ENCODE results near the gene IGF2R.
"Not testable (repeated sequence)": the region's sequence is repeated elsewhere in the genome, so short reads cannot be mapped to it uniquely, and the experiment has no call there.

The IGF2R gene

GRCh38 chr6:160120087-160120486 lies 151.2 kb downstream of the IGF2R start:
- DNase-seq (ENCODE audit: low read depth in 2 of 3, low spot score in 1 of 3), result no peak

DNA sequence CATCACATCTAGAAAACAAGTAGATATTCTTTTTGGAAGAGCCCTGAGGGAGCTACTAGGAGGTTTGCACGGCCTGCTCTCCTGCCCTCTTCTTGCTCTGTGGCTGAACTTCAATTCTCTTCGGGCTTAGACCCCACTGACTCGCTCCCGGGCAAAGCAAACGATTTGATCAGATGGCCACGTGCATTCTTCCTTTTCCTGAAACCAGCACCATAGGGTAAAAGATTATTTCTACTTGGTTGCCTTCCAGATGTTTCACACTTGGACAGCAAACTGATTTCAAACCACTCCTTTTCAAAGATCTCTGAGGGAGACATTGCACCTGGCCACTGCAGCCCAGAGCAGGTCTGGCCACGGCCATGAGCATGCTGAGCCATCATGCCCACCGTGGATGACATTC lies 152.7 kb downstream of the IGF2R start, which contains the start of gene SLC22A1:
Gene SLC22A1, plus strand, starts transcription at position 258 of the 400 bp plus-strand sequence. Its CDS starts 121 bp downstream, at position 379.
- no peak for DNase-seq (ENCODE audit: low read depth in 2 of 3, low spot score in 1 of 3)

DNA sequence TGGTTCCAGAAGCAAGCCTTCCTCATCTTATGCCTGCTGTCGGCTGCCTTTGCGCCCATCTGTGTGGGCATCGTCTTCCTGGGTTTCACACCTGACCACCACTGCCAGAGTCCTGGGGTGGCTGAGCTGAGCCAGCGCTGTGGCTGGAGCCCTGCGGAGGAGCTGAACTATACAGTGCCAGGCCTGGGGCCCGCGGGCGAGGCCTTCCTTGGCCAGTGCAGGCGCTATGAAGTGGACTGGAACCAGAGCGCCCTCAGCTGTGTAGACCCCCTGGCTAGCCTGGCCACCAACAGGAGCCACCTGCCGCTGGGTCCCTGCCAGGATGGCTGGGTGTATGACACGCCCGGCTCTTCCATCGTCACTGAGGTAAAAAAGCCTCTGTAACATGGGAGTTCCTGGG lies 153.1 kb downstream of the IGF2R start:
- no peak for DNase-seq (ENCODE audit: low read depth in 2 of 3, low spot score in 1 of 3)

DNA sequence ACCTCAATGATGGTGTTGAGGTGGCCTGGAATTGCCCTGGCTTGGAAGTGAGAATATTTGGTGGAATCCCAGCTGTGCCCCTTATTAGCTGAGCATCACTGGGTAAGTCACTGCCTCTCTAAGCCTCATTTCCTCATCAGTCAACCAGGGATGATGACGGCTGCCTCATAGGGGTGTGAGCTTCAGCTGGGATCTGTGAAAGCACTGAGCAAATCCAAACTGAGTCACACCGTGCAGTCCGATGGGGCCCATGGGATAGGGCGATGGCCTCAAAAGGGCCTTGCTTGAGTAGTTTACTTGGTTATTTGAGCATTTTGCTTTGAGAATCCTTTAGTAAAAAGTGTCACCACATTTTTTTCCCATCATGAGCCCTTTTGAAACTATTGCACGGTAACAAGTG lies 153.9 kb downstream of the IGF2R start:
- no peak for DNase-seq (ENCODE audit: low read depth in 2 of 3, low spot score in 1 of 3)

DNA sequence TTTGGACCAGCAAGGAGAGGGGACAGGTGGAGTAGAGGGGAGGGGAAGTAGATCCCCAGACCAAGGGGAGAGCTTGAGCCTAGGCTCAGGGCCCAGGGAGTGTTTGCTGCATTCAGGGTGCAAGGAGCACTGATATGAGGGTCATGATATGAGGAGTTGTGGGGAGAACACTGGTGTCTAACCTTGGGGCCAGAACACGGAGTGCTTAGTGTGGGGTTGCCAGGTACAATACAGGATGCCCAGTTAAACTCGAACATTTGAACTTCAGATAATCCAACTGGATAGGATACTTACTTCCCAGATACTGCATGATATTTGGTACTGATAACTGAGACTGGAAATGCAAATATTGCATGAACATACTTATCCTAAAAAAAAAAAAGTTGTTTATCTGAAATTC lies 155.1 kb downstream of the IGF2R start:
- no peak for DNase-seq (ENCODE audit: low read depth in 2 of 3, low spot score in 1 of 3)

DNA sequence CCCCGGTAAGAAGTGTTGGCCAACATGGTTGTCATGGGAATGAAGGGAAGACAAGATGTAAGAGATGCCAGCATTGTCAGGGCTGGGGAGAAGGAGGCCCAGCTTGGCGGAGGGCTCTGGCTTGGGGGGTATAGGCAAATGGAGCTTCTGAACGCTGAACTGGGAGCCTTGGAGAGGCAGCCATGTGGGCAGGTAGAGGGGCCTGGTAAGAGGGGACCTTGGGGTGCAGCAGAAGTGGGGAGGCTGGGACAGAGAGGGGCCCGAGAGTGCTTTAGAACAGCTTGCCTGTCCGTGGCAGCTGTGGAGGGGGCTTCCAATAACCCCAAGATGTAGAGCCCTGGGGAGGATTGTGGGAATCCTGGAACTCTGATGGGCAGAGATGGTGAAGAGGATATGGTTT lies 155.7 kb downstream of the IGF2R start:
- no peak for DNase-seq (ENCODE audit: low read depth in 2 of 3, low spot score in 1 of 3)

DNA sequence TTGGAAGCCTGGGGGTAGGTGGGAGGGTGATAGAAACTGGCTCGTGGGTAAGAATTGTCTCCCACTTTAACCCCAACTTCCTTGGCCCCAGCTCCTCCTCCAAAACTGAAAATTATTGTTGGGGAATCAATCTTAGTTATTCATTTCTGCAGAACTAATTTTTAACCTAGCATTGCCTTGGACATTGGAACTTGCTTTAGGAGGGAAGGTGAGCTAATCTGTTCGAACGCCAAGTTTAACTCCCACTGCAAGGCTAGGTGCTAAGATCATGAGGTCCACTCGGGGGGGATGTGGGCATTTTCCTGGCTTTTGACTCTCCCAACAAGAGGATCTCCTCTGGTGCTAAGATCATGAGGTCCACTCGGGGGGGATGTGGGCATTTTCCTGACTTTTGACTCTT lies 156.2 kb downstream of the IGF2R start:
- not testable (repeated sequence) for DNase-seq (ENCODE audit: low read depth in 2 of 3, low spot score in 1 of 3)

GRCh38 chr6:160127270-160128124 lies 158.6 kb downstream of the IGF2R start:
- DNase-seq (ENCODE audit: low read depth in 2 of 3, low spot score in 1 of 3), result no peak

GRCh38 chr6:160128125-160128683 lies 159.3 kb downstream of the IGF2R start:
- DNase-seq (ENCODE audit: low read depth in 2 of 3, low spot score in 1 of 3), result no peak

DNA sequence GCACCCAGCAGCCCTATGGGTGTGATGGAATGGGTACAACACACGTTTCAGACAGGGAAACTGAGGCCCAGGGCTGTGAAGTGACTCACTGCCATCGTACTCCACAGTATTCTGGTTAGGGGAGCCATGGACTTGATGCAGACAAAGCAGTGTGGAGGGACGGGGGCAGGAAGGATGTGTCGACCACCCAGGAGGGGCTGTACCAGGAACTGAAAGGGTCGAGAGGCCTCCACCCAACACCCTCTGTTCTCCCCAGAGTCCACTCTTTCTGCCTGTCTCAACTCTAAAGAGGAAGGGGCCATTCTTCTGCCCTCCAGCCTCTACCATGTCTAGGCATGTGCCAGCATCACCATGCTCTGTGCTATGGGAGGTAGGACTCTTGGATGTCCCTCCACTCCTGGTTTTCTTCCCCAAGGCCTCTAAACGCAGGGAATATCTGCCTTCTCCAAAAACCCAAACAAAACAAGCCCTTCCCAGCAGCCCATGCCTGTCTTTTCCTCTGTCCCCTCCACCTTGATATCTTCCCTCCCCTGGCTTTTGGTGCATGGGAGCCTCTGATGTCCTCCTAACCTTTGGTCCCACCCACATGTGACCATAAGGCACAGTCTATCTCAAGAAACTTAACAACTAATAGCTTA lies 160.1 kb downstream of the IGF2R start:
- DNase-seq (ENCODE audit: low read depth in 2 of 3, low spot score in 1 of 3), result no peak

DNA sequence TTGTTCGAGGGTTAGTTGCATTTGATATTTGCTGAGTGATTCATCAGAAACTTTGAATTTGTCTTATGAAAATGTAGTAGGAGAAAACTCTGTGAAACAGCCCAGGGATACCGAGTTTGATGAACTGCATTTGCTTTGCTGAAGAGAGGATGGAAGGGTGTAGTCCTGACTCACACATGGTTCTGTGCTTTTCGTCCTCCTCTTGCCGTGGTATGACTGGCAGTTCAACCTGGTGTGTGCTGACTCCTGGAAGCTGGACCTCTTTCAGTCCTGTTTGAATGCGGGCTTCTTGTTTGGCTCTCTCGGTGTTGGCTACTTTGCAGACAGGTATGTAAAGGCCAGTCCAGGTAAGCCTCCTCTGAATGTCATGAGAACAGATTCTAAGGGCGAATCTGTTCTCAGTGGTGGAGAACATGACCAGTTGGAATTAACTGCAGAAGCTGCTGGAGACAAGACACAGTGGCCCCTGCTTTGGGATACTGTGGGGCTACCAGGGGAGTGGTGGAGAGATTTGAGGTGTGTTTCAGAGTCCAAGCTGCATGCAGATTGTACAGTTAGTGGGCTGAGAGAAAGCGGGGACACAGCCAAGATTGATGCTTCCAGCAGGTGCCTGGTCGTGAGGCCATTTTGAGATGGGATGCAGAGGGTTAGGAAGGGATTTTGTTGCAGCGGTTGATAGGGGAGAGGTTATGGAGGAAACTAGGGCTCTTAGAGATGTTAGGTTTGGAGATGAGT lies 161.2 kb downstream of the IGF2R start:
- DNase-seq (ENCODE audit: low read depth in 2 of 3, low spot score in 1 of 3), result no peak

GRCh38 chr6:160130729-160131484 lies 162.0 kb downstream of the IGF2R start:
- DNase-seq (ENCODE audit: low read depth in 2 of 3, low spot score in 1 of 3), result no peak

GRCh38 chr6:160131636-160132296 lies 162.9 kb downstream of the IGF2R start:
- DNase-seq (ENCODE audit: low read depth in 2 of 3, low spot score in 1 of 3), result no peak

- DNase-seq (ENCODE audit: low read depth in 2 of 3, low spot score in 1 of 3), result no peak
Observed at GRCh38 chr6:160132297-160132637, 163.4 kb downstream of the IGF2R start.

DNA sequence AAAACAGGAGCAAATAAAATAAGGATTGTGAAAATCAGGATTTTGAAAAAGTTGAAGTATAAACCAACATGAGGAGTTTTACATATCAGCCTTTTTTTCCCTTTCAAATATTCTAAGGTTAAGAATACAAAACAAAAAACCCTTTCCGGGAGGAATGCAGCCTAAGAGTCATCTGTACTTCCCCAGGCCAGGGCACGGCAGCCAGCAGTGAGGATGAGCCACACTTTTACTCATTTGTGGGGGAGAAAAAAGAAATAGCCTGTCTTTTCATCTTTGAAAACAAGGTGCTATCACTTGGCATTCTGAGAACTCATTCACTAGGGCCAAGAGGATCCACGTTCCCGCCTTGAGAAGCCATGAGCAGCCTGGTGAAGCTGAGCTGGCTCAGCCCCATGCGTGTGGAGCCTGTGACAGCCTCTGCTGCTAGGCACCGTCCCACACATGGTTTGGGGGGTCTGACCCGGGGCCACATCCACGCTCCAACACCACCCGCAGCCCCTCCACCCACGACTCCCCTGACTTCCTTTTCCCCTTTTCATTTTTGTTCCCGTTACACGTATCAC lies 164.0 kb downstream of the IGF2R start:
- DNase-seq (ENCODE audit: low read depth in 2 of 3, low spot score in 1 of 3), result no peak

- no peak for DNase-seq (ENCODE audit: low read depth in 2 of 3, low spot score in 1 of 3)
Observed at GRCh38 chr6:160133441-160134336, 164.8 kb downstream of the IGF2R start.

DNA sequence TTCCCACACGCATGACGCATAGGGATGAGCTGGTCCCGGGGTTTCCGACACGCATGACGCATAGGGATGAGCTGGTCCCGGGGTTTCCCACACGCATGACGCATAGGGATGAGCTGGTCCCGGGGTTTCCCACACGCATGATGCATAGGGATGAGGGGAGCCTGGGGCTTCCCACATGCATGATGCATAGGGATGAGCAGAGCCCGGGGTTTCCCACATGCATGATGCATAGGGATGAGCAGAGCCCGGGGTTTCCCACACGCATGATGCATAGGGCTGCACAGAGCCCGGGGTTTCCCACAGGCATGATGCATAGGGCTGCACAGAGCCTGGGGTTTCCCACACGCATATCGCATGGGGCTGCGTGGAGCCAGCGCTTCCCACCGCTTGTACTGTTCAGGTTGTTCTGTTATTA lies 165.5 kb downstream of the IGF2R start:
- peak in 2 of 3 donors; percentile 12 for DNase-seq (ENCODE audit: low read depth in 2 of 3, low spot score in 1 of 3)

DNA sequence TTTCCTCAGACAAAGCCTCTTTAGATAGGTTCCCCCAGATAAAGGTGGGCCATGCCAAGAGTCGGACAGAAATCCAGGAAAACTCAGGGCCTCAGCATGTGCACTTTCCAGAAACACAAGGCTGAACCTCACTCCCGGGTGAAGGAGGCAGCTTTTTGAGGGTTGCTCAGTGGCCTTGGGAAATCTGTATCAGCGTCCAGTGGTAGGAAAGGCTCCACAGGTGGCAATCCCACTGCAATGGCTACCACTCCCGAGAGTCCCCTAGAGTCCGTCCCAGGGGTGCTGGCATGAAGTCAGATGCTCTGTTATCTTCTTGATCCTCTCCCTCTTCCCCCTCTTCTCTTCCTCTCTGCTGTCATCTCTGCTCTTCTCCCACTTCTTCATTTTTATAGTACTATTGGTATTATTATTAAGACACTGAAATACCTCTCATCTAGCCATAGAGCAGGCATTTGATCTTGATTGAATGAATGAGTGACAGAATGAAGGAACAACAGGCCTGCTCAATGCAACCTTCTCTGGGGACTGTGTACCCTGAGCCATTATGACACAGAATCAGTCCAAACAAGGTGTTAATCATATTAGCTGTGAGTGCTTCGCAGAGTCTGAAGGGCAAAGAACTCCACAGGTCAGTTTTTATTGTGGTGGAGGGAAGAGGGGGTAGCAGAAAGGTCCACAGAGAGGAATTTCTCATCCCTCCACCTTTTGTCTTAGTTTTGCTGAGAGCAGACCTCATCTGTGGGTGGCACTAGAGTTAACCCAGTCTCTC lies 166.1 kb downstream of the IGF2R start:
- no peak for DNase-seq (ENCODE audit: low read depth in 2 of 3, low spot score in 1 of 3)
